GM18873 (cell line): ENCODE results near the gene GALT.
"Not testable (repeated sequence)": the region's sequence is repeated elsewhere in the genome, so short reads cannot be mapped to it uniquely, and the experiment has no call there.

Source experiments
- ATAC-seq: cut with Tn5 transposase; IDR thresholded peaks from one replicate; pipeline ENCODE4 v1.9.1; 2021; ENCODE audit warnings: mild to moderate bottlenecking, moderate library complexity, moderate number of reproducible peaks; ENCODE audit not compliant: unreplicated experiment, low FRiP score

Gene GALT

DNA sequence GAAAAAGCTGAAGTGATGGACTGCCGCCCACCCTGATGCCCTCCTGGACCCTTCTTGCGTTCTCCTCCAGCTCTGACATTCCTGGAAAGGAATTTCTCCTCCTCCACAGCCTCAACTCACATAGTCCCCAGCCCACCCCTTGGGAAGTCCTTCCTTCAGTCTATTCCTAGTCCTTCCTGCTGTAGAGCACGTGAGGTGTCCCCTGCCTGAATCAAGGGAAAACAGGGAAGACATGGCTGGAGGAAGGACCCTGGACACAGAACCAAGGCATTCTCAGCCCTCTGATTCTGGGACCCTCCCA, 21.3 kb upstream of the GALT start:
- no peak for ATAC-seq

GRCh38 chr9:34627716-34628655, 18.5 kb upstream of the GALT start:
- ATAC-seq = no peak

- no peak for ATAC-seq
Measured at GRCh38 chr9:34628656-34629490, 17.6 kb upstream of the GALT start, which contains the start of gene ARID3C. ARID3C (minus strand) TSS chr9:34629066; CDS start chr9:34628014, 1,052 bp downstream.

- ATAC-seq = no peak
Measured at GRCh38 chr9:34629491-34629808, 17.0 kb upstream of the GALT start.

DNA sequence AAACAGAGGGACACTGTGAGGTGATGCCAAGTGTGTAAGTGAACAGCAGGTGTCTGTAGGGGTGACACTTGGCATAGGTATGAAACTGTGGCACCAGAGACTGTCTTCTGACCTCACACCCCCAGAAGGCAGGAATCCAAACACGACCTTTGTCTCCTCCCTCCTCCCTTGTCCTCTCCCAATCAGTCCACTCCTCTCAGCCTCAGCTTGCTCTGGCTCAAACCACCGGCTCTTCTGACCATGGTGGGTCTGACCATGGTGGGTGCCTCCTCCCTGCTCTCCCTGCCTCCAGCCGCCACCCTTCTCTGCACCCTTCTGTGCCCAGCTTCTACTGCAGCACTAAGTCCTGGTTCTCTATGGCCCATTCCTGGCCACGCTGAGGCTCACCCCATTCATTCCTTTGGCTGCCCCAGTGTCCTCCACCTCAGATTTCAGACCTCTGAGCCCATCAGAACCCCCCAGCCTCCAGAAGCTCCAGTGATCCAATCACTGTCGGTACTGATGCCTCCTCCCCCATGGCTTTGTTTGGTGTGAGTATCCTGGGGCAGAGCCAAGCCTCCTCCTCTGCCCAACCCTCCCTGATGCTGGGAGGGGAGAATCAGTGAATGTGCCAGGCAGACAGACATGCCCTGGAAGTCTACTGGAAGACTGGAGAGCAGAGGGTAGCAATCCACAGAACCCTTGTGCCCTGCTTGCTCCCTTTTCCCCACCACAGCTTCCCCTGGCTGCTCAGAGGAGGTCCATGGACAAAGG, 15.9 kb upstream of the GALT start:
- ATAC-seq = no peak

DNA sequence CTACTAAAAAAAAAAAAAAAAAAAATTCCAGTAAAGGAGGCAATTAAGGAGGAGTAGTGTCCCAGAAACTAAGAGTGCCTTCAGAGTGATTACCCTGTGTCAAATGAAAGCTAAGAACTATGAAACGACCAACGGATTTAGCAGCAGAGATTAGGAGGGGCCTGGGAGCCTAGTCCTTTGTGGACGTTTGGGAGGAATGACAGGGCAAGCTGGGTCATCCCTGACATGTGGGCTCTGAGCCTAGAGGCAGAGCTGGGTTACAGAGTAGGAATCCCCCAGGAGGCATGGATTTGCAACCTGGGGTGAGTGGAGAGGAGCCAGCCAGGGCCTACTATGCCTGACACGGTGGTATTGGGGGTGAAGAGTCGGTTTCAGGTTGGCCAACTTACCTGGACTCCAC, 13.3 kb upstream of the GALT start:
- no peak for ATAC-seq

- ATAC-seq = no peak
Measured at GRCh38 chr9:34633851-34634550, 12.5 kb upstream of the GALT start.

DNA sequence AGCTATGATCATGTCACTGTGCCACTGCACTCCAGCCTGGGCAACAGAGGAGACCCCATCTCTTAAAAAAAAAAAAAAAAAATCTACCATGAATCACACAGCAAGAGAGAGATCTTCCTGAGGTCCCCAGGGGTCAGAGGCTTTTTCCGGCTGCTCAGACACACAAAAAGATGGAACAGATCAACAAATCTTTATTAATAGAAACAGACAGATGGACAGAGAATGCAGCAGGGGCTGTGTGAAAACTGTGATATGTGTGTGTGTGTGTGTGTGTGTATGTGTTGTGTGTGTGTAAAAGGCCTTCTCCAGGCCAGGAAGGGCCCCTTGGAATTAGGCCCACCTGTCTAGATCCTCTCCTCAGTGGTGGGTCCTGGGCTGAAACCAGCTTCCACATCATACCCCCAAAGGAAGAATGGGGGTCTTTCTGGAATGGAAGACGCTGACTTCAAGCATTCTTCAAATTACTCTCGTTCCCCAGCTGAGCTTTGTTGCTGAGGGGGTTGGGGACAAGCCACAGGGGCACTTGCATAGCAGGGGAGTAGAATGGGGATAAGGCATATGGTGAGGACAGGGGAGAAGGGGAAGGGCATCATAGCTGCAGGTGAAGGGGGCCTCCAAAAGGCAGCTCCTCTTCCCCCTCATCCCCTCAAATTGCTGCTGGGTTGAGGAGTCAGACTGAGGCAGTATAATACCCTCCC, 11.8 kb upstream of the GALT start:
- ATAC-seq = no peak

GRCh38 chr9:34635556-34635955, 10.9 kb upstream of the GALT start:
- no peak for ATAC-seq

- ATAC-seq = no peak
Measured at GRCh38 chr9:34636791-34637355, 9.6 kb upstream of the GALT start.

DNA sequence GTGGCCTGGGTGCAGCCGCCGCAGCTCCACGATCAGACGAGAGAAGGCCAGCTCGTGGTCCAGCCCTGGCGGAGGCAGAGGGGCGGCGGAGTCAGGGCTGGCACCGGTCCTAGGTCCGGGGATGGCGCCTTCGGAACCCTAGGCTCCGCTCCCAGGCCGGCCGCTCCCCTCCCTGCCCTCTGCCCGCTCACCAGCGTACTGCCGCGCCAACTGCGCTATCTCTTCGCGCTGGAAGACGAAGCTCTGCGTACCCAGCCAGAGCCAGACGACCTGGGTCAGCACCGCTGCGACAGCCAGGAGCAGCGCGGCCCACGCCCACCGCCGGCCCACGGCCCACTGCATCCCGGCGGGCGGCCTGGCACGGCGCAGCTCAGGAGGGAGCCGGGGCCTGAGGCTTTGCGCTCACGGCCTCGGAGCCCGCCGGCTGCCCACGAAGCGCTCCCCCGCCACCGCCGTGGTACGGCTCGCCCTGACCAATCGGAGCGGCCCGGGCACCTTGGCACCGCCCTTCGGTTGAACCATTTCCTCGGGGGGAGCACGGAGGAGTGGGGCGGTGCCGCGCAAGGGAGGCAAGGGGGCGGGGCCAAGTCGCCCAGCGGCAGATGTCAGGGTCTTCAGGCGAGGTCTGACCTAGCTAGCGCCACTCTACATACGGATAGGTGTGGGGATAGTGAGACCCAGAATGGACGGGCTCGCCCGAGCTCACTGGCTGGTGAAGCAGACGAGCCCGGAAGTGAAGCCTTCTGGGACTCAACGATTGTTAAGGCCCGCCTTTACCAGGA, 8.9 kb upstream of the GALT start, which contains the start of gene SIGMAR1:
Gene SIGMAR1 (minus strand): TSS at position 432 of the 782 bp plus-strand sequence. CDS start 90 bp downstream, at position 342.
- ATAC-seq = peak; percentile 67

DNA sequence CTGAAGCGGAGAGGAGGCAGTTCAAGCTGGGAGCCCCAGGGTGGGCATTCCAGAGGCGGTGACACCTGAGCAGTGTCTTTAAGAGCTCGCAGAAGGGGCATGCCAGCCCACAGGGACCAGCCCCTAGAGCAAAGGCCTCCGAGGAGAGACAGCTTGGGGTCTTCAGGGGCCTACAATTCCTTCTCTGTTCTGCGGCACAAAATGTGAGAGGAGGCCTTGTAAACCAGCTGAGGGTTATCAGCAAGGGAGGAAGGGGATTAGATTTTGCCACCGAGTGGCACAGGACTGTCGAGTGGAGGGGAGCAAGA, 8.4 kb upstream of the GALT start:
- ATAC-seq = no peak

DNA sequence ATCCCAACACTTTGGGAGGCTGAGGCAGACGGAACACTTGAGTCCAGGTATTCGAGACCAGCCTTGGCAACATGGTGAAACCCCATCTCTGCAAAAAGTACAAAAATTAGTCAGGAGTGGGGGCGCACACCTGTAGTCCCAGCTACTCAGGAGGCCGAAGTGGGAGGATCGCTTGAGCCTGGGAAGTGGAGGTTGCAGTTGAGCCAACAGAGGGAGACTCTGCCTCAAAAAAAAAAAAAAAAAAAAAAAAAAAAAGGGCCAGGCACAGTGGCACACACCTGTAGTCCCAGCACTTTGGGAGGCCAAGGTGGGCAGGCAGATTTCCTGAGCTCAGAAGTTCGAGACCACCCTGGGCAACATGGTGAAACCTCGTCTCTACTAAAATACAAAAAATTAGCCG, 7.2 kb upstream of the GALT start:
- not testable (repeated sequence) for ATAC-seq

- no peak for ATAC-seq
Measured at GRCh38 chr9:34642679-34643078, 3.8 kb upstream of the GALT start.

- no peak for ATAC-seq
Measured at GRCh38 chr9:34644766-34645314, 1.6 kb upstream of the GALT start.

DNA sequence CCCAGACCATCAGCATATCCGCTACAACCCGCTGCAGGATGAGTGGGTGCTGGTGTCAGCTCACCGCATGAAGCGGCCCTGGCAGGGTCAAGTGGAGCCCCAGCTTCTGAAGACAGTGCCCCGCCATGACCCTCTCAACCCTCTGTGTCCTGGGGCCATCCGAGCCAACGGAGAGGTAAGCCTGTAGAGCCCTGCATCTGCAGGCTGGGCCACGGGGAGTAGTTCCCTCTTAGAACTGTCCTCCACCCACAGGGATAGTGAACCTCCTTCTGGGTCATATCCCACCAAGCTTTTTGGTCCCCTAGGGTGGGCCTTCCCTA, 569 bp downstream of the GALT start:
- no peak for ATAC-seq

DNA sequence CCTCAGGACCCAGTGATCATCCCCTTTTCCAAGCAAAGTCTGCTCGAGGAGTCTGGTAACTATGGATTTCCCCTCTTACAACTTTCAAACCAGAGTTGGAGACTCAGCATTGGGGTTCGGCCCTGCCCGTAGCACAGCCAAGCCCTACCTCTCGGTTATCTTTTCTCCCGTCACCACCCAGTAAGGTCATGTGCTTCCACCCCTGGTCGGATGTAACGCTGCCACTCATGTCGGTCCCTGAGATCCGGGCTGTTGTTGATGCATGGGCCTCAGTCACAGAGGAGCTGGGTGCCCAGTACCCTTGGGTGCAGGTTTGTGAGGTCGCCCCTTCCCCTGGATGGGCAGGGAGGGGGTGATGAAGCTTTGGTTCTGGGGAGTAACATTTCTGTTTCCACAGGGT, 1.2 kb downstream of the GALT start:
- no peak for ATAC-seq

DNA sequence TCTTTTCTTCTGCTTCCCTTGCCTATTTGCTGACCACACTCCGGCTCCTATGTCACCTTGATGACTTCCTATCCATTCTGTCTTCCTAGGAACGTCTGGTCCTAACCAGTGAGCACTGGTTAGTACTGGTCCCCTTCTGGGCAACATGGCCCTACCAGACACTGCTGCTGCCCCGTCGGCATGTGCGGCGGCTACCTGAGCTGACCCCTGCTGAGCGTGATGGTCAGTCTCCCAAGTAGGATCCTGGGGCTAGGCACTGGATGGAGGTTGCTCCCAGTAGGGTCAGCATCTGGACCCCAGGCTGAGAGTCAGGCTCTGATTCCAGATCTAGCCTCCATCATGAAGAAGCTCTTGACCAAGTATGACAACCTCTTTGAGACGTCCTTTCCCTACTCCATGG, 2.2 kb downstream of the GALT start:
- no peak for ATAC-seq

DNA sequence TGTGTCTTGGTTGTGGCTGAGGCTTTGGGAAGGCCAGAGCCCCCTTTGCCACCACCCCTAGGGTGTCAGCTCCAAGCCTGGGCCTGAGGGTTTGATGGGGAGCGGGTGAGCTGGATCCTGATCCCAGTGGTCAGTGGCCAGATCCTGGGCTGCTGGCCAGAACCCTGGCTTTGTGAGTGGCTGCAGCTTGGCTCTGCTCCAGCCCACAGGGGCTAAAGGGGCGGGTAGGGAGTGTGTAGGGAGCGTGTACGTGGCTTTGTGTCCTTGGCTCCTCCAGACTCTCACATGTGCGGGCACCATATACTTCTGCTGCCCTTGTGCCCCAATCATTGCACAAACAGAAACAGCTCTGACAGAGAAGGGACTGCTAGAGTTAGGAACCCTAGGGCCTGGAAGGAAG, 4.3 kb downstream of the GALT start:
- ATAC-seq = no peak
